CD4-positive, alpha-beta memory T cell (primary cell): Measurements from ENCODE around the gene PROSER2. TPM values are rescaled to one million over a fixed set of nuclear protein-coding genes. Genes with fewer than 3 reads are reported as not detected.

Source experiments
- CTCF ChIA-PET: fragments of 350-600 bp; sonication (Branson Sonifier 250); formaldehyde crosslinking; loops from one replicate; lab custom pipeline; 2021; ENCODE audit warnings: inconsistent platforms; ENCODE audit not compliant: partially characterized antibody; lab: Charles Lee
- POLR2A ChIA-PET: fragments of 350-600 bp; sonication (Branson Sonifier 250); formaldehyde crosslinking; loops from one replicate; lab custom pipeline; 2021; ENCODE audit not compliant: partially characterized antibody; lab: Charles Lee
- DNase-seq, 5 donors: peaks; one replicate each; pipeline versions ENCODE4 v3.0.0 to v3.0.0-alpha.2; 2020 to 2022; ENCODE audit warnings: mixed read lengths in 1 of 5
- H3K27ac ChIP-seq: one replicate; pipeline ENCODE4 v1.7.0; 2013; ENCODE audit warnings: low read depth, low read length
- H3K27me3 ChIP-seq: 2 replicates; pipeline ENCODE4 v1.7.0; 2013; ENCODE audit warnings: mild to moderate bottlenecking, low read length, moderate library complexity; ENCODE audit not compliant: insufficient read depth
- H3K36me3 ChIP-seq: 2 replicates; pipeline ENCODE4 v1.7.0; 2013; ENCODE audit warnings: mild to moderate bottlenecking, low read length, moderate library complexity; ENCODE audit not compliant: insufficient read depth
- H3K4me1 ChIP-seq: 2 replicates; pipeline ENCODE4 v1.7.0; 2013; ENCODE audit warnings: mild to moderate bottlenecking, low read length, moderate library complexity; ENCODE audit not compliant: insufficient read depth
- H3K4me3 ChIP-seq, 2 donors: one replicate each; pipeline ENCODE4 v1.7.0; 2013; ENCODE audit warnings: low read length in 2 of 2, mild to moderate bottlenecking in 1 of 2
- H3K9me3 ChIP-seq, 2 donors: one replicate each; pipeline ENCODE4 v1.7.0; 2013; ENCODE audit warnings: low read length in 2 of 2, control low read depth in 1 of 2; ENCODE audit not compliant: control insufficient read depth in 1 of 2
- H3K27ac Mint-ChIP-seq, 7 donors: one replicate each; pipeline ENCODE4 v1.8.0; 2020 to 2021; ENCODE audit warnings: mixed read lengths in 7 of 7, mild to moderate bottlenecking in 6 of 7, inconsistent platforms in 3 of 7, moderate library complexity in 3 of 7
- H3K27me3 Mint-ChIP-seq, 2 donors: one replicate each; pipeline ENCODE4 v1.8.0; 2020 to 2021; ENCODE audit warnings: mixed read lengths in 2 of 2
- H3K36me3 Mint-ChIP-seq, 2 donors: one replicate each; pipeline ENCODE4 v1.8.0; 2020 to 2021; ENCODE audit warnings: mixed read lengths in 2 of 2, inconsistent platforms in 1 of 2, mild to moderate bottlenecking in 1 of 2
- H3K4me1 Mint-ChIP-seq, 4 donors: one replicate each; pipeline ENCODE4 v1.8.0; 2020 to 2021; ENCODE audit warnings: mixed read lengths in 4 of 4, mild to moderate bottlenecking in 1 of 4
- H3K4me3 Mint-ChIP-seq, 8 donors: one replicate each; pipeline ENCODE4 v1.8.0; 2020 to 2021; ENCODE audit warnings: mixed read lengths in 8 of 8, mild to moderate bottlenecking in 7 of 8, moderate library complexity in 6 of 8, inconsistent platforms in 3 of 8
- H3K9me3 Mint-ChIP-seq, 8 donors: one replicate each; pipeline ENCODE4 v1.8.0; 2020 to 2021; ENCODE audit warnings: mixed read lengths in 8 of 8, mild to moderate bottlenecking in 5 of 8, inconsistent platforms in 3 of 8, moderate library complexity in 1 of 8
- intact Hi-C: fragments of 100-400 bp; cut with micrococcal nuclease; formaldehyde crosslinking; loops from one replicate; pipeline ENCODE4 v1.15.1; 2023
- polyA plus RNA-seq, 2 donors: library from polyadenylated mRNA; unstranded; fragments of 300-500 nt; fragmentation: Illumina TruSeq; gene quantifications; one replicate each; pipeline ENCODE4 v1.2.3, GENCODE V29; 2021
- total RNA-seq, 2 experiments: library from RNA; stranded (reverse); gene quantifications; one replicate each; pipeline ENCODE4 v1.2.3, GENCODE V29; 2021

The PROSER2 gene
- total and polyA plus RNA-seq, 4 experiments from 2014 or later, result 0.18 to 1.3 (median 0.78) TPM

- no peak overlapping the region for H3K27ac Mint-ChIP-seq
- intact Hi-C loops, result no loop called here
- no peaks in the 10 kb centered on the region for H3K36me3 ChIP-seq
Observed at GRCh38 chr10:11901036-11901301, 77.8 kb downstream of the PROSER2 start.

DNA sequence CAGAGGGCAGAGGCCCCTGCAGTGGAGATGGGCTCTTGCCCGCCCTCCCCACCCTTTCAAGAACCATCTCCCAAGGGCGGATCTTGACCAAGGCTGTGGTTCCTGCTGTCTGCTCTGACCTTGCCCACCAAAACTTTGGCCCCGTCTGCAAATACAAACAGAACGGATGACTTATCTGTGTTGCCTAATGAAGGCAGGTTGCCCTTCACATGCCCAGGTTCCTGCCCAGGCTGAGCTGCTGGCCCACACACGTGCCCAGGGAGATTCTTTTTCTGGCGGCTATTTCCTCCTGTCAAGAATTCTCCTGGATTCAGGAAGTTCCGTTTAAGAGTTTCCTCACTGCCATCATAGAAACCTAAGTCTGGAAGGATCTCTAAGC lies 78.3 kb downstream of the PROSER2 start:
- no peak overlapping the region for H3K27ac ChIP-seq
- no peaks in the 10 kb centered on the region for H3K36me3 ChIP-seq
- Mint-ChIP-seq H3K4me1 (peaks cover 0 to 2% (median 0%) of the 10 kb centered on the region in 4 donors), H3K9me3 (no peaks in the 10 kb centered on the region), H3K4me3 (no peak overlapping the region), H3K27me3 (peaks cover 3 to 7% of the 10 kb centered on the region in 2 donors), H3K27ac (no peak overlapping the region), H3K36me3 (no peaks in the 10 kb centered on the region)
- POLR2A ChIA-PET, result no interaction called here
- no peak for DNase-seq
- no peaks in the 10 kb centered on the region for H3K9me3 ChIP-seq
- no peaks in the 10 kb centered on the region for H3K4me1 ChIP-seq
- intact Hi-C loops, result no loop called here
- no peaks in the 10 kb centered on the region for H3K27me3 ChIP-seq
- H3K4me3 ChIP-seq, result no peak overlapping the region
- CTCF ChIA-PET, result no interaction called here

More at GRCh38 chr10:11901036-11901301, 77.8 kb downstream of the PROSER2 start:
- Mint-ChIP-seq H3K27me3 (peaks cover 3 to 7% of the 10 kb centered on the region in 2 donors), H3K4me3 (no peak overlapping the region), H3K4me1 (peaks cover 0 to 2% (median 0%) of the 10 kb centered on the region in 4 donors), H3K9me3 (peaks cover 0 to 3% (median 0%) of the 10 kb centered on the region in 8 donors), H3K36me3 (no peaks in the 10 kb centered on the region)
- Histone ChIP-seq H3K27ac (no peak overlapping the region), H3K9me3 (no peaks in the 10 kb centered on the region), H3K4me1 (no peaks in the 10 kb centered on the region), H3K4me3 (no peak overlapping the region), H3K27me3 (no peaks in the 10 kb centered on the region)
- ChIA-PET POLR2A (no interaction called here), CTCF (no interaction called here)
- DNase-seq, result no peak

DNA sequence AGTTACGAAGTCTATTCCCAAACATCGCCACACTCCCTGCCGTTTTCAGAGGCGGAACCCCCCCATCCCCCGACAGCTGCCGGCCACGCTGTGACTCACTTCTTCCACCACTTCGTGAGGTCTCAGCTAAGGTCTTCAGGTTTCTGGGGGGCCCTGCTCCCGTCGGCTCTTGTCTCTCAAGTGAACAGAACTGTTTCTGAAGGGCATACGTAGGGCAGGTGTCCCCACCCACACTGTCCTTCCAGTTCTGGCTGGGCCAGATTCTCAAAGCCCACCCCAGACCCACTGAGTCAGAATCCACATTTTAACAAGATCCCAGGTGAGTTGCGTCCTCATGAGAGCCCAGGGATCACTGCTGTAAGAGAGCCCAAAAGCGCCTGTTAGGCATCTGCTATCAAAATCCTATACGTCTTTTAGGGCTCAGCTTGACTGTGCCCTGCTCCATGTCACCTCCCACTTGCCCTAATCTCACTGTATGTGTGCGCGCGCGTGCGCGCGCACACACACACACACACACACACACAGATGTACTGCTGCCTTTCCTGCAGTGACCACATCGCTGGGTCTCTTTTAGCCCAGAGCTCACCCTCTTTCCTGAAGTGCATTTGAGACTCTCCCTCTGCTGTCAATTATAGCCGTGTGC lies 78.8 kb downstream of the PROSER2 start:
- H3K27ac Mint-ChIP-seq, result no peak overlapping the region
- no peak overlapping the region for H3K27ac ChIP-seq
- DNase-seq, result no peak

DNA sequence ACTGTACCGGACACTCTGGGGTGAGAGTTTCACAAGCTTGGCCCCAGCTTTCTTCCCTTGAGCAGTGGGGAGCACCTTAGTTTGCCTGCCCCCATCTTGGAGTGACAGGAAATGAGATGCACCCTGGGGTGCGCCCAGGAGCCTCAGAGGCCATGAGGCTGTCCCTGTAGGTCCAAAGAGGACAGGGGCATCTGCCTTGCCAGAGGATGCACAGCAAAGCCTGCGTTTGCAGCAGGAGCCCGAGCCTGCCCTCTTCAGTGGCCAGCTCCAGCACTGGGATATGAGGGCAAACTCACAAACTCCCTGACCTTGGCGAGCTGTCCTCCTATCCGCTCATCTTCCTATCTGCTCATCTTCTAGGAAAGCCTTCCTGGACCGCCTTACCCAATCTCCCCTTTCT lies 79.5 kb downstream of the PROSER2 start:
- no peak overlapping the region for H3K4me3 ChIP-seq
- POLR2A ChIA-PET, result no interaction called here
- Mint-ChIP-seq H3K4me1 (peaks cover 0 to 2% (median 0%) of the 10 kb centered on the region in 4 donors), H3K36me3 (no peaks in the 10 kb centered on the region), H3K27me3 (peaks cover 3 to 7% of the 10 kb centered on the region in 2 donors), H3K9me3 (peaks cover 0 to 2% (median 0%) of the 10 kb centered on the region in 8 donors), H3K4me3 (no peak overlapping the region), H3K27ac (no peak overlapping the region)
- H3K4me1 ChIP-seq, result no peaks in the 10 kb centered on the region
- no peaks in the 10 kb centered on the region for H3K9me3 ChIP-seq
- CTCF ChIA-PET, result no interaction called here
- no peak for DNase-seq
- no peaks in the 10 kb centered on the region for H3K36me3 ChIP-seq
- H3K27ac ChIP-seq, result no peak overlapping the region
- intact Hi-C loops, result no loop called here
- no peaks in the 10 kb centered on the region for H3K27me3 ChIP-seq

More for the DNA sequence above, 78.8 kb downstream of the PROSER2 start:
- H3K9me3 ChIP-seq, result no peaks in the 10 kb centered on the region
- H3K4me3 ChIP-seq, result no peak overlapping the region
- no peaks in the 10 kb centered on the region for H3K36me3 ChIP-seq
- H3K9me3 Mint-ChIP-seq, result peaks cover 0 to 2% (median 0%) of the 10 kb centered on the region in 8 donors
- ChIA-PET POLR2A (no interaction called here), CTCF (no interaction called here)
- peaks cover 3 to 7% of the 10 kb centered on the region in 2 donors for H3K27me3 Mint-ChIP-seq
- H3K4me3 Mint-ChIP-seq, result no peak overlapping the region
- intact Hi-C loops, result no loop called here
- peaks cover 0 to 2% (median 0%) of the 10 kb centered on the region in 4 donors for H3K4me1 Mint-ChIP-seq
- H3K4me1 ChIP-seq, result no peaks in the 10 kb centered on the region
- no peaks in the 10 kb centered on the region for H3K27me3 ChIP-seq
- H3K36me3 Mint-ChIP-seq, result no peaks in the 10 kb centered on the region

DNA sequence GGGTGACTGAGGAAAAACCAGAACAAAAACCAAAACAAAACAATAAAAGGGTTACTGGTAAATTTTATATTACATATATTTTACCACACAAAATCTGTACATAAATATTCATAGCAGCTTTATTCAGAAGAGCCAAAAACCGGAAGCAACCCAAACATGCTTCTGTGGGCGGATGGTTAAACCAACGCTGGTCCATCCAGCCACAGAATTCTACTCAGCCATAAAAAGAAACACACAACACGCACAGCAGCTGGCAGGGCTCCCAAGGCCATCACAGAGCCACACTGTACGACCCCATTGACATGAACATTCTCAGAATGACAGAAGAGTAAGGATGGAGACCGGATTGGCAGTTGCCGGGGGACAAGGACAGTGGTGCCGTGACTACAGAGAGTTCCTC lies 83.6 kb downstream of the PROSER2 start:
- Mint-ChIP-seq H3K27ac (peak overlapping the region in 1 of 7 donors; percentile 73), H3K36me3 (no peaks in the 10 kb centered on the region), H3K27me3 (peaks cover 3 to 7% of the 10 kb centered on the region in 2 donors), H3K9me3 (peaks cover 0 to 3% (median 0%) of the 10 kb centered on the region in 8 donors), H3K4me3 (no peak overlapping the region), H3K4me1 (peaks cover 0 to 2% (median 0%) of the 10 kb centered on the region in 4 donors)
- H3K4me1 ChIP-seq, result no peaks in the 10 kb centered on the region
- intact Hi-C loops, result no loop called here
- H3K9me3 ChIP-seq, result no peaks in the 10 kb centered on the region
- H3K4me3 ChIP-seq, result no peak overlapping the region
- H3K27ac ChIP-seq, result no peak overlapping the region
- no peaks in the 10 kb centered on the region for H3K36me3 ChIP-seq
- DNase-seq, result no peak
- POLR2A ChIA-PET, result no interaction called here
- H3K27me3 ChIP-seq, result no peaks in the 10 kb centered on the region
- CTCF ChIA-PET, result no interaction called here

DNA sequence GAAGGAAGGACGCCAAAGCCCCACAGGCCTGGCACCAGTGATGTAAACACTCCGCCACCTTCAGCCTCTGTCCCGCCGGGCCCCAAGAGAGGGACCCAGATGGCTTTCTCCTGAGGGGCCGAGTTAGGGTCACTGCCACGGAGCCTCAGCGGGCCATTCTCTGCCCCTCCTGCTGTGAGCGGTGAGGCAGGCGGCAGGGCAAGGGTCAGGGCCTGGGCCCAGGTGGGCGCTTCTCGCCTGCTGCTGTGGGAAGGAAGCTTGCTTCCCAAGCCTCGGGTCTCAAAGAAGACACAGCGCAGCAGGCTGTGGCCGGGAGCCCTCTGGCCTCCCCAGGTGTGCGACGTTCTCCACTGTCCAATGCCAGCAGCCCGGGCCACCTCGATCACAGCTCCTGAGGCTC lies 84.8 kb downstream of the PROSER2 start:
- peaks cover 0 to 3% (median 0%) of the 10 kb centered on the region in 8 donors for H3K9me3 Mint-ChIP-seq
- intact Hi-C loops, result no loop called here
- no peaks in the 10 kb centered on the region for H3K9me3 ChIP-seq
- no peaks in the 10 kb centered on the region for H3K36me3 Mint-ChIP-seq
- CTCF ChIA-PET, result no interaction called here
- DNase-seq, result no peak
- POLR2A ChIA-PET, result no interaction called here
- no peaks in the 10 kb centered on the region for H3K27me3 ChIP-seq
- H3K4me1 ChIP-seq, result no peaks in the 10 kb centered on the region
- H3K4me3 ChIP-seq, result no peak overlapping the region
- no peak overlapping the region for H3K27ac Mint-ChIP-seq
- no peaks in the 10 kb centered on the region for H3K36me3 ChIP-seq
- peak overlapping the region in 1 of 8 donors; percentile 36 for H3K4me3 Mint-ChIP-seq
- peaks cover 0 to 2% (median 0%) of the 10 kb centered on the region in 4 donors for H3K4me1 Mint-ChIP-seq
- no peak overlapping the region for H3K27ac ChIP-seq
- H3K27me3 Mint-ChIP-seq, result peaks cover 0 to 2% of the 10 kb centered on the region in 2 donors

- H3K27ac Mint-ChIP-seq, result no peak overlapping the region
- ChIA-PET POLR2A (no interaction called here), CTCF (no interaction called here)
- no peak overlapping the region for H3K4me3 Mint-ChIP-seq
- no peak overlapping the region for H3K27ac ChIP-seq
- H3K9me3 ChIP-seq, result no peaks in the 10 kb centered on the region
- H3K27me3 Mint-ChIP-seq, result no peaks in the 10 kb centered on the region
- no peaks in the 10 kb centered on the region for H3K36me3 ChIP-seq
- no peaks in the 10 kb centered on the region for H3K36me3 Mint-ChIP-seq
- peaks cover 0 to 2% (median 0%) of the 10 kb centered on the region in 4 donors for H3K4me1 Mint-ChIP-seq
- no peaks in the 10 kb centered on the region for H3K27me3 ChIP-seq
- peaks cover 0 to 3% (median 0%) of the 10 kb centered on the region in 8 donors for H3K9me3 Mint-ChIP-seq
- H3K4me1 ChIP-seq, result no peaks in the 10 kb centered on the region
- H3K4me3 ChIP-seq, result no peak overlapping the region
- intact Hi-C loops, result no loop called here
- no peak for DNase-seq
Observed at GRCh38 chr10:11908536-11908935, 85.4 kb downstream of the PROSER2 start.
